ENCODE results near the gene PLVAP. TPM values are rescaled to one million over a fixed set of nuclear protein-coding genes. Genes with fewer than 3 reads are reported as not detected.

PLVAP gene
- total RNA-seq, 2 experiments from 2014 or later, result not detected

DNA sequence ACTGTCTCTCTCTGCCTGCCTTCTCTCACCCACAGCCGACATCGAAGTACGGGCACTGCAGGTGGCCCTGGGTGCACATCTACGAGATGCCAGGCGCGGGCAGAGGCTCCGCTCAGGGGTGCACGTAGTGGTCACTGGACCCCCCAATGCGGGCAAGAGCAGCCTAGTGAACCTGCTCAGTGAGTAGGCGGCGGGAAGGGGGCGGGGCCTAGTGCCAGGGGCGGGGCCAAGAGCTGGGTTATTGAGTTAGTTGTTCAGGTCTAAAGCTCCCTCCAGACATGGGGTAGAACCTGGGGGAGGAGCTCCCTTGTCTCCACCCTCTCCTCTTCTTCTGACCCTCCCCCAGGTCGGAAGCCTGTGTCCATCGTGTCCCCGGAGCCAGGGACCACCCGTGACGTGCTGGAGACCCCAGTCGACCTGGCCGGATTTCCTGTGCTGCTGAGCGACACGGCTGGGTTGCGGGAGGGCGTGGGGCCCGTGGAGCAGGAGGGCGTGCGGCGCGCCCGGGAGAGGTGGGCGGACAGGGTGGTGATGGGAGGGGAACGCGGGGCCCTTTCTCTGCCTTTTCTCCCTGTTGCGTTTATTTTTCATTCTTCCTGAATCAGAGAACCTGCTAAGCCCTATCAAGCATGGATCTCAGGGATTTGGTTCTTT is 37.9 kb downstream of the PLVAP start:
- CTCF ChIA-PET, result interaction anchor here (0.7 to 1.1 kb wide), 2 partner anchors 34 to 723 kb away, joined by 3 read pairs; partner anchors contain the start of gene MRPL34
- POLR2A ChIA-PET, result interaction anchor here (0.8 to 1.5 kb wide), 2 partner anchors 30 to 172 kb away, joined by 3 read pairs; partner anchors contain the start of genes DDA1 and PGLS
- Mint-ChIP-seq H3K27me3 (no peaks in the 10 kb centered on the region), H3K36me3 (ENCODE audit: low read depth) (peaks cover 16% of the 10 kb centered on the region), H3K4me3 (peak overlapping the region; percentile 51), H3K9me3 (no peaks in the 10 kb centered on the region), H3K4me1 (ENCODE audit: low read depth) (peaks cover 25% of the 10 kb centered on the region), H3K27ac (no peak overlapping the region)
- peak in 10 of 14 experiments; percentile 20 to 51 (median 32) for DNase-seq
- no peak for ATAC-seq (ENCODE audit: poor library complexity)
- Histone ChIP-seq H3K9me3 (ENCODE audit: control insufficient read depth in 1 of 2, insufficient read depth in 1 of 2, low read length in 2 of 2) (no peaks in the 10 kb centered on the region), H3K36me3 (ENCODE audit: insufficient read depth, low read length) (peaks cover 7% of the 10 kb centered on the region), H3K4me3 (ENCODE audit: low read length) (no peak overlapping the region), H3K27ac (ENCODE audit: low read depth in 1 of 2, low read length in 2 of 2) (no peak overlapping the region), H3K4me1 (ENCODE audit: insufficient read depth, low read length) (peaks cover 36% of the 10 kb centered on the region), H3K27me3 (ENCODE audit: control insufficient read depth in 1 of 2, insufficient read depth in 2 of 2, low read length in 2 of 2) (no peaks in the 10 kb centered on the region)
- TF ChIP-seq, protein P1, sequence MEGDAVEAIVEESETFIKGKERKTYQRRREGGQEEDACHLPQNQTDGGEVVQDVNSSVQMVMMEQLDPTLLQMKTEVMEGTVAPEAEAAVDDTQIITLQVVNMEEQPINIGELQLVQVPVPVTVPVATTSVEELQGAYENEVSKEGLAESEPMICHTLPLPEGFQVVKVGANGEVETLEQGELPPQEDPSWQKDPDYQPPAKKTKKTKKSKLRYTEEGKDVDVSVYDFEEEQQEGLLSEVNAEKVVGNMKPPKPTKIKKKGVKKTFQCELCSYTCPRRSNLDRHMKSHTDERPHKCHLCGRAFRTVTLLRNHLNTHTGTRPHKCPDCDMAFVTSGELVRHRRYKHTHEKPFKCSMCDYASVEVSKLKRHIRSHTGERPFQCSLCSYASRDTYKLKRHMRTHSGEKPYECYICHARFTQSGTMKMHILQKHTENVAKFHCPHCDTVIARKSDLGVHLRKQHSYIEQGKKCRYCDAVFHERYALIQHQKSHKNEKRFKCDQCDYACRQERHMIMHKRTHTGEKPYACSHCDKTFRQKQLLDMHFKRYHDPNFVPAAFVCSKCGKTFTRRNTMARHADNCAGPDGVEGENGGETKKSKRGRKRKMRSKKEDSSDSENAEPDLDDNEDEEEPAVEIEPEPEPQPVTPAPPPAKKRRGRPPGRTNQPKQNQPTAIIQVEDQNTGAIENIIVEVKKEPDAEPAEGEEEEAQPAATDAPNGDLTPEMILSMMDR (IDR thresholded peaks at IDR 0.05), result no peak
- intact Hi-C loops (cut with DNase I, micrococcal nuclease), result loop anchor here in 1 of 2 experiments (5.0 kb wide), 1 partner anchor 47 kb away; no protein-coding TSS in a partner anchor

DNA sequence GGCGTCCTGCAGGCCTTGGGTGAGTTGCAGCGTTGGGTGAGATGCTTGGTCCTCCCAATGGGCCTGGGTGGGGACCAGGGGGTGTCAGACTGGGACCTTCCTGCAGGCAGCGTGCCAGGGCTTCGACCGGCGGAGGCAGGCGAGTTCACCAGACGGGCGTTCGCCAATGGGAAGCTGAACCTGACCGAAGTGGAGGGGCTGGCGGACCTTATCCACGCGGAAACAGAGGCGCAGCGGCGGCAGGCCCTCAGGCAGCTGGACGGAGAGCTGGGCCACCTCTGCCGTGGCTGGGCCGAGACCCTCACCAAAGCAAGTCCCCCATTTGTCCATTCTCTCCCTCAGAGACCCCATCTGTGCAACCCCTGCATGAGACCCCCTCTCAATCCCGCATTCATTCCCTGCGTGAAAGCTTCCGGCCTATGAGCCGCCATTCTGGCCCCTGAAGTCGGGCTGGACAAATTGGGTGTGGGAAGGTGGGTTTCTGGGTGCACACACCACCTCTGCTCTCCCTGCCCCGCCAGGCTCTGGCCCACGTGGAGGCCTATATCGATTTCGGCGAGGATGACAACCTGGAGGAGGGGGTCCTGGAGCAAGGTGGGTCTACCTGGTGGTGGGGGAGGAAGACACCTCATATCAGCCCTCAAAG is 38.6 kb downstream of the PLVAP start:
- peaks cover 42% of the 10 kb centered on the region for H3K4me1 ChIP-seq (ENCODE audit: insufficient read depth, low read length)
- H3K27ac ChIP-seq (ENCODE audit: low read depth in 1 of 2, low read length in 2 of 2), result no peak overlapping the region
- no peaks in the 10 kb centered on the region for H3K9me3 ChIP-seq (ENCODE audit: control insufficient read depth in 1 of 2, insufficient read depth in 1 of 2, low read length in 2 of 2)
- TF ChIP-seq, protein P1 (IDR thresholded peaks at IDR 0.05), result no peak
- H3K36me3 ChIP-seq (ENCODE audit: insufficient read depth, low read length), result peaks cover 7% of the 10 kb centered on the region
- Mint-ChIP-seq H3K27ac (no peak overlapping the region), H3K4me1 (ENCODE audit: low read depth) (peaks cover 31% of the 10 kb centered on the region), H3K4me3 (peak overlapping the region; percentile 93), H3K36me3 (ENCODE audit: low read depth) (peaks cover 21% of the 10 kb centered on the region), H3K27me3 (no peaks in the 10 kb centered on the region), H3K9me3 (no peaks in the 10 kb centered on the region)
- ChIA-PET POLR2A (interaction anchor here (0.8 to 1.5 kb wide), 2 partner anchors 29 to 173 kb away, joined by 3 read pairs; partner anchors contain the start of genes DDA1 and PGLS), CTCF (interaction anchor here (1.1 kb wide), 1 partner anchor 33 kb away, joined by 3 read pairs; the partner anchor contains the start of gene MRPL34)
- DNase-seq (peak in 1 of 14 experiments; percentile 49), ATAC-seq (ENCODE audit: poor library complexity) (no peak)
- no peaks in the 10 kb centered on the region for H3K27me3 ChIP-seq (ENCODE audit: control insufficient read depth in 1 of 2, insufficient read depth in 2 of 2, low read length in 2 of 2)
- intact Hi-C loops (cut with DNase I, micrococcal nuclease), result loop anchor here in 1 of 2 experiments (5.0 kb wide), 1 partner anchor 46 kb away; no protein-coding TSS in a partner anchor
- peak overlapping the region; percentile 71 for H3K4me3 ChIP-seq (ENCODE audit: low read length)

DNA sequence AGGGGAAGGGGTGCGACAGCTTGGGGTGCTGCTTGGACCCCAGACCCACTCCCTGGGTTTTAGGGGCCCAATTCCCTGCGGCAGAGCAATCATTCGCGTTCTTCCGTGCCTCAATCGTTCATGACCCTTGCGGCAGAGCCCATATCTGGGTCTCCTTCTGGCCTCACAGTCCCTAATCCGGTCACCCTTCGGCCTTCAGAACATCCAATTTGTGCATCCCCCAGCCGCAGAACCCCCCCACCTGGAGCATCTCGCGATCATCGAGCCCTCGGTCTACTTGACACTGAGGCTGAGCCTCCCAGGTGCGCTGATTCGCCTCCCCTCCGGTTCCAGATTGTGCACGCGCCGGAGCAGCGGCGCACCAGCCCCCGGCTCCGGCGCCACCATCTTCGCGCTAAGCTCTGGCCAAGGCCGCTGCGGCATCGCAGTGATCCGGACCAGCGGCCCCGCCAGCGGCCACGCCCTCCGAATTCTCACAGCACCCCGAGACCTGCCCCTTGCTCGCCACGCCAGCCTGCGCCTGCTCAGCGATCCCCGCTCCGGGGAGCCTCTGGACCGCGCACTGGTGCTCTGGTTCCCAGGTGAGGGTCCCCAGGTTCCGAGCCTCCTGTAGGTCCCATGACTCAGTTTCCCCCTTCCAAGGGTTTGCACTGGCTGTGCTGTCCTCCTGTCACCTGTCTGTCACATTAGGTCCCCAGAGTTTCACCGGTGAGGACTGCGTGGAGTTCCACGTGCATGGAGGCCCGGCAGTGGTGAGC is 39.3 kb downstream of the PLVAP start:
- no peaks in the 10 kb centered on the region for H3K9me3 ChIP-seq (ENCODE audit: control insufficient read depth in 1 of 2, insufficient read depth in 1 of 2, low read length in 2 of 2)
- Mint-ChIP-seq H3K27me3 (no peaks in the 10 kb centered on the region), H3K9me3 (no peaks in the 10 kb centered on the region), H3K36me3 (ENCODE audit: low read depth) (peaks cover 21% of the 10 kb centered on the region), H3K4me1 (ENCODE audit: low read depth) (peaks cover 33% of the 10 kb centered on the region), H3K4me3 (peak overlapping the region; percentile 93), H3K27ac (peak overlapping the region; percentile 86)
- ChIA-PET CTCF (interaction anchor here (1.1 kb wide), 1 partner anchor 32 kb away, joined by 3 read pairs; the partner anchor contains the start of gene MRPL34), POLR2A (interaction anchor here (1.5 to 1.8 kb wide), 2 partner anchors 82 to 174 kb away, joined by 3 to 7 read pairs; partner anchors contain the start of genes MVB12A and PGLS)
- peak overlapping the region; percentile 71 for H3K4me3 ChIP-seq (ENCODE audit: low read length)
- peak; percentile 7 for ATAC-seq (ENCODE audit: poor library complexity)
- intact Hi-C loops (cut with DNase I, micrococcal nuclease), result loop anchor here (1.0 to 5.0 kb wide), 5 partner anchors 29 to 123 kb away; partner anchors contain the start of genes DDA1 (in 1 of the 2), MRPL34 (in 1 of the 2) and USE1 (in 1 of the 2)
- H3K4me1 ChIP-seq (ENCODE audit: insufficient read depth, low read length), result peaks cover 49% of the 10 kb centered on the region
- peaks cover 9% of the 10 kb centered on the region for H3K36me3 ChIP-seq (ENCODE audit: insufficient read depth, low read length)
- H3K27ac ChIP-seq (ENCODE audit: low read depth in 1 of 2, low read length in 2 of 2), result peak overlapping the region; percentile 11 to 73
- TF ChIP-seq, protein P1 (IDR thresholded peaks at IDR 0.05), result no peak
- DNase-seq, result peak in 9 of 14 experiments; percentile 15 to 65 (median 28)
- H3K27me3 ChIP-seq (ENCODE audit: control insufficient read depth in 1 of 2, insufficient read depth in 2 of 2, low read length in 2 of 2), result no peaks in the 10 kb centered on the region
